Stimulated activated memory B cell treated with anti-CD40 and anti-IgM and Interleukin-4, amounts not matched to agents 10 μg/mL and 1 μg/mL and 100 μg/mL, for 72 hours (primary cell): Measurements from ENCODE around the gene MAP3K7.

Experiments used
- ATAC-seq: fragments of 150-1000 bp; cut with Tn5 transposase; 2 replicates; pipeline ENCODE4 v1.10.0; 2021
- H3K27ac Mint-ChIP-seq: one replicate; pipeline ENCODE4 v1.8.0; 2022; ENCODE audit warnings: mild to moderate bottlenecking, mixed read lengths
- H3K27me3 Mint-ChIP-seq: one replicate; pipeline ENCODE4 v1.8.0; 2022; ENCODE audit warnings: mixed read lengths
- H3K36me3 Mint-ChIP-seq: one replicate; pipeline ENCODE4 v1.8.0; 2022; ENCODE audit warnings: mixed read lengths
- H3K4me1 Mint-ChIP-seq: one replicate; pipeline ENCODE4 v1.8.0; 2022; ENCODE audit warnings: mixed read lengths
- H3K4me3 Mint-ChIP-seq: one replicate; pipeline ENCODE4 v1.8.0; 2022; ENCODE audit warnings: mild to moderate bottlenecking, moderate library complexity, mixed read lengths
- H3K9me3 Mint-ChIP-seq: one replicate; pipeline ENCODE4 v1.8.0; 2022; ENCODE audit warnings: mixed read lengths

MAP3K7 gene

DNA sequence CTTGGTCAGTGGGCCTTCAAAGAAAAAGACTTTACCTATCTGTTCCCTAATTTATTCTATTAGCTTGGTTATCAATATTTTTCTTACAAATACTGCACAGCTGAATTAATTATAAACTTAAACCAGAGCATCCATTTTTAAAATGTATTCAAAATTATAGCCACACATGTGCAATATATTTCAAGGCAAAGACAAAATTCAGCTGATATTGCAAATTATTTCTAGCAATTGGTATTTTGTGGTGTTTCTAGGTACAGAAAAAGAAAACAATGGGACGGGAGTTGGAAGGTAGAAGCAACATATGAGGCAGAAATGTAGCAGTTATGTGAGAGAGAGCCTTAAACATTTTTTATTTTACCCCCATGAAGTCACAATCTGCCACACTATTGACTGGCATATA, 64.9 kb downstream of the MAP3K7 start:
- no peaks in the 10 kb centered on the region for H3K27me3 Mint-ChIP-seq
- H3K4me1 Mint-ChIP-seq: no peaks in the 10 kb centered on the region
- peaks cover 43% of the 10 kb centered on the region for H3K36me3 Mint-ChIP-seq
- no peak overlapping the region for H3K4me3 Mint-ChIP-seq
- no peak for ATAC-seq
- no peaks in the 10 kb centered on the region for H3K9me3 Mint-ChIP-seq
- no peak overlapping the region for H3K27ac Mint-ChIP-seq

DNA sequence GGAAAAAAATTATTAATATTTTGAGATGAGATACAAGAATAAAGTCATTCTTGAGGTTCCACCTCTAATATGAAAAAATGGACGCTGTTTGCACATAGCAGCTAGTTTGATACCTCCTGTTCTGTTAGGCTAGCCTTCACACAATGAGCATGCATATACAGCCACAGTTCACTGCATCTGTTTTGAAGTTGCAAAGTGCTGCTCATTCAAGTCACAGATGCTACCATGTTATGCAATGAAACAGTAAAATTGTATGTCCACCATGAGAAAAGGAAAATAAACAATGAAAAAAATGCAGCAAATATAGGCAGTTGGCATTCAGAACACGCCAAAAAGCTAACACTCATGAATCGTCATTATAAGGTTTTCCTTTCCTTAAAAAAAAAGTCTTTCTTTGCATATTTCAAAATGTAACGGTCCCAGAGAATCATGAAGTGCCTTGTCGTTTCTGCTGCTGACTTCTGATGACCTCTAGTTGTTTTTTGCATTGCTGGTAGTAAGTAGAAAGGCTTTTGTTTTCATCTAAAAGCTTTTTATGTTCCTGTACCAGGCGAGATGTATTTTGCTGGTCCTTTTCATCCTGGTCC, 70.7 kb downstream of the MAP3K7 start:
- no peak for ATAC-seq
- no peak overlapping the region for H3K4me3 Mint-ChIP-seq
- H3K9me3 Mint-ChIP-seq: no peaks in the 10 kb centered on the region
- no peaks in the 10 kb centered on the region for H3K27me3 Mint-ChIP-seq
- no peak overlapping the region for H3K27ac Mint-ChIP-seq
- H3K4me1 Mint-ChIP-seq: no peaks in the 10 kb centered on the region
- H3K36me3 Mint-ChIP-seq: peaks cover 56% of the 10 kb centered on the region

DNA sequence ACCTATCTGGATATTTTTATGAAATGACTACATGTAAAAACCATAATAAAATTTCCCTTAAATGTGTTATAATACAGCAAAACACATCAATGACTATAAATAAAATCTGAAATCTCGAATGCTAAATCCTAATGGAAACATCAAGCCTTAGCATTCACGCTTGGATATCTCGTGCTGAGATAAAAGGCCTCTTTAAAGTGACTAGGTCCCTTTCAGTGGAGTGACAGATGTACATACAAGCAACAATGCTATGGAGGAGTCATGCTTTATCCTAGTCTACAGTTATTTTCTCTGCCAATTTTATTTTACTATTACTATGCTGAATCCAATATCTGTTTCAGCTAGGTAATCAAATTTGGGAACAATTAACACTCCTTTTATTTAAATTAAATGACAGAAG, 72.4 kb downstream of the MAP3K7 start:
- H3K27ac Mint-ChIP-seq: no peak overlapping the region
- peaks cover 48% of the 10 kb centered on the region for H3K36me3 Mint-ChIP-seq
- no peaks in the 10 kb centered on the region for H3K27me3 Mint-ChIP-seq

DNA sequence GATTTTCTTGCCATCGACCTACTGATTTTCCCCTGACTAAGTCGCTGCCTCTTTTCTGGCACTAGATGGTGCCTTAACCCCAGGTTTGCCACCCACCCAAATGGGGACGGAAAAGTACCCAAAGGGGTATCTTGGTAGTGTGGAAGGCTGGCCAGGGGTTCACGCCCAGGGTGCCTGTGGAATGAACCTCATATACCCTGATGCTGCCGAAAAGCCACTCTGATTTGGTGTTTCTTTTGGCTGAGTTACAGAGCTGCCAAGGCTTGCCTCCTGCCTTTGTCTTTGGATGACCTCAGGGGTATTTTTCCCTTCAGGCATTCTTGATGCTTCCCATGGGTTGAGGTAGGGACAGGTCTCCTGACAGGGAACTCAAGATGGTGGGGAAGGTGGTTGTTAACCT, 78.1 kb downstream of the MAP3K7 start:
- Mint-ChIP-seq H3K4me3 (no peak overlapping the region), H3K27ac (no peak overlapping the region), H3K27me3 (no peaks in the 10 kb centered on the region), H3K9me3 (peaks cover 11% of the 10 kb centered on the region), H3K36me3 (peaks cover 31% of the 10 kb centered on the region), H3K4me1 (no peaks in the 10 kb centered on the region)
- no peak for ATAC-seq

More for the DNA sequence above, 72.4 kb downstream of the MAP3K7 start:
- no peak for ATAC-seq
- no peak overlapping the region for H3K4me3 Mint-ChIP-seq
- no peaks in the 10 kb centered on the region for H3K9me3 Mint-ChIP-seq
- no peaks in the 10 kb centered on the region for H3K4me1 Mint-ChIP-seq

DNA sequence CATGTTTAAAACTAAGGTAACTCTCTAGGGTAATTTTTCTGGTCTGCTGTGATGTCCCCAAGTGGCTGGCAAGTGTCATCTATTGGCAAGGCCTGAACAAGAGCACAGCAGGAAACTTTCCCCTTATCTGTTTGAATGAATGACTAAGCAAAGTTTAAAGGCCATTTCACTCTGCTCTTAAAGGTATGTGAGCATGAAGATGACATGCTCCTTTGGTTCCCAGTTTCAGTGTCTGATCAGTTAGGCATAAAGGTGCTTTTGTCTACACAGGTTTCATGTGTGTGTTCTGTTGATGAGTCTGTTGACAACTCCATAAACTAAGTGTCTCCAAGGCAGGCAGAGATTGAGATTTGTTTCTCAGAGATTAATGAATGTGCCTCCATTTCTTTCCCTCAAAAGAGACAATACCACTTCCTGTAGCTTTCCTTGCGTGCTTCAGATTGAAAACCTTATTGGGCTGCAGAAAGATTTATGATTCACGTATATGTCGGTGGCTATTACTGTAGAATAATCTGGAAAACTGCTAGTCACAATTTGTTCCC, 83.9 kb downstream of the MAP3K7 start:
- H3K27ac Mint-ChIP-seq: no peak overlapping the region
- H3K9me3 Mint-ChIP-seq: no peaks in the 10 kb centered on the region
- peak; percentile 69 for ATAC-seq
- no peaks in the 10 kb centered on the region for H3K4me1 Mint-ChIP-seq
- H3K27me3 Mint-ChIP-seq: no peaks in the 10 kb centered on the region
- H3K36me3 Mint-ChIP-seq: peaks cover under 1% of the 10 kb centered on the region
- no peak overlapping the region for H3K4me3 Mint-ChIP-seq

DNA sequence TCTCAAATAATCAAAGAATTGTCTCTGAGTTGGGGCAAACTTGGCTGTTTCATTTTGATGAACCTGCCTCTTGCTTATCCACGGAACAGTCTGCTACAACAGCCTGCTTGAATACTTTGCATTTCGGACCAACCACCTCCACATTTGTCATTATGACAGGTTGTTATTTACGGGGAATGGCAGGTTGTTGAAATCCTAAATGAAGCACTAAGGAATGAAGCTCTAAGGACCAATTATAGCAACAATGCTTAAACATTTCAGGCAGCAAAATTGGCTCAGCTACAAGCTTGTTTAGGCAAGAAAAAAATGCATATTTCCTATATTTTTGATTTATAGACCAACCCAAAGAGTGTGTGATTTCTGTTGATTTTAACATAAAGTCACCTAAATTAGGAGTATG, 84.5 kb downstream of the MAP3K7 start:
- H3K27ac Mint-ChIP-seq: no peak overlapping the region
- H3K9me3 Mint-ChIP-seq: no peaks in the 10 kb centered on the region
- no peaks in the 10 kb centered on the region for H3K27me3 Mint-ChIP-seq
- H3K4me1 Mint-ChIP-seq: no peaks in the 10 kb centered on the region
- H3K36me3 Mint-ChIP-seq: no peaks in the 10 kb centered on the region
- no peak overlapping the region for H3K4me3 Mint-ChIP-seq
- ATAC-seq: no peak

DNA sequence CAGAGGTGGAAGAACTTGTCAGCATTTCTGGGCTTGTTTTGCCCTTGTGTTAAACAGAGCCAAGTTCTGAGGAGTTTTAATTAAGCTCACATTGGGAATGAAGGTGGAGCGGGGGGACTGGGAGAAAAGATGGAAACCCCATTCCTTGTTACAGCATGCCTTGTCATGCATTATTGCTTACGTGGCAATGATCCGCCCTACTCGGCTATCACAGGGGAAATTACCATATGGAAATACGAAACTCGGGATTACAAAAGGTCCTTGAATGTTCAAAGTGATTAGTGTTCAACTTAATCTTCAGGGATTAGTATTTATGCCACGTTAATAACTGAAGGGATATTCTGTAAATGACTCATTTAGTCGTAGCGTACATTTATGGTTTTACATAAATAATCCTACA, 86.4 kb downstream of the MAP3K7 start:
- no peaks in the 10 kb centered on the region for H3K36me3 Mint-ChIP-seq
- no peak overlapping the region for H3K4me3 Mint-ChIP-seq
- H3K27me3 Mint-ChIP-seq: peaks cover under 1% of the 10 kb centered on the region
- H3K4me1 Mint-ChIP-seq: no peaks in the 10 kb centered on the region
- no peaks in the 10 kb centered on the region for H3K9me3 Mint-ChIP-seq
- no peak overlapping the region for H3K27ac Mint-ChIP-seq
- ATAC-seq: no peak

DNA sequence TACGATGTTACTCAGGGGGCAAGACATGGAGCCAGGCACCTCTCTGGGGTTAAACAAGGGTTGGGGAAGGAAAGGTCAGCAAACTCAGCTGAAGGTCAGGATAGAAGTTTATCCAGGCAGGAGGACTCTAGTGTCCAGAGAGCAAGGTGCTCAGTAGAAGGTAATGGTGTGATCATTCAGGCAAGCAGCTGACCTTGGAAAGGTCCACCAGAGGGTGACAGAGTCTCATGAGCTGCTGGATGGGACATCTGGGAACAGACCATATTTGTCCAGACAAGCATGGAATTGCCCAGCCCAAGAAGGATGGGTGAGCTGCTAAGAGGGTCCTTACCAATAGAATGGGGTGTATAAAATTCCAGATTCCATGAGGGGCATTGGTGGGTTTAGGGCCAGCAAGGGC, 89.5 kb downstream of the MAP3K7 start:
- peaks cover 31% of the 10 kb centered on the region for H3K27me3 Mint-ChIP-seq
- no peak overlapping the region for H3K27ac Mint-ChIP-seq
- H3K36me3 Mint-ChIP-seq: no peaks in the 10 kb centered on the region
- ATAC-seq: no peak
- H3K4me3 Mint-ChIP-seq: no peak overlapping the region
- H3K4me1 Mint-ChIP-seq: peaks cover 6% of the 10 kb centered on the region
- no peaks in the 10 kb centered on the region for H3K9me3 Mint-ChIP-seq

DNA sequence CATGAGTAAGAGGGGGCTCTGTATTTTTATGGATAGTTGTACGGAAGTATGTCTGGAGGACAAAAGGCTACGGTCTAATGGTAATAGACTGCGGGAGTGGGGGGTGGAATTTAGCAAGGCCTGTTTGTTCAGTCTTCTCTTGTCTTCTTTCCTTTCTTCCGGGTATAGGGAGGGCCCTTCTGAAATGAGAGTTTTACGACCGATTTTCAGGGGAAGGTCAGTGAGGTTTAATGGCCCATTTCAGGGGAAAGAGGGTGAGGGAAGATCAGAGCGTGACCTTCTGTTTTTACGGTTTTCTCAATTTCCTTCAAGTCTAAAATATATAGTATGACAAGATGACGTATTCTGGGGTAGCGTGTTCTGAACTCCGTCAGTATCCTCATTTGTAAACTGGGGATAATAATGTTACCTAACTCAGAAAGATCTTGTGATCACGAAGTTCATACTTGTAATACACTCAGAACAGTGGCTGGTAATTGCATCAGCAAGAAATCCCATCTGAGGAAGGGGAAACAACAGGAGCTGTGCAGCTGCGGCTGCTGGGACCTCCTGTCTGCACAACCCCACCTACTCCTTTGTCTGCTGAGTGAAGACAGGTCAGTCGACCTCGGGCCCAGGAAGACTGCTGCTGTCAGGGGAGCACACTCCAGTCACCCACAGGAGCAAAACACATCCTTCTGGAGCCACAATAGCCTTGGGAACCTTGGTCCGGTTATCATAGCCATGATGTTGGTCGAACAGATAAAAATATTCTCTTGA, 90.4 kb downstream of the MAP3K7 start:
- Mint-ChIP-seq H3K27ac (no peak overlapping the region), H3K27me3 (peaks cover 39% of the 10 kb centered on the region), H3K9me3 (no peaks in the 10 kb centered on the region), H3K36me3 (no peaks in the 10 kb centered on the region), H3K4me1 (peaks cover 6% of the 10 kb centered on the region), H3K4me3 (no peak overlapping the region)
- ATAC-seq: no peak

DNA sequence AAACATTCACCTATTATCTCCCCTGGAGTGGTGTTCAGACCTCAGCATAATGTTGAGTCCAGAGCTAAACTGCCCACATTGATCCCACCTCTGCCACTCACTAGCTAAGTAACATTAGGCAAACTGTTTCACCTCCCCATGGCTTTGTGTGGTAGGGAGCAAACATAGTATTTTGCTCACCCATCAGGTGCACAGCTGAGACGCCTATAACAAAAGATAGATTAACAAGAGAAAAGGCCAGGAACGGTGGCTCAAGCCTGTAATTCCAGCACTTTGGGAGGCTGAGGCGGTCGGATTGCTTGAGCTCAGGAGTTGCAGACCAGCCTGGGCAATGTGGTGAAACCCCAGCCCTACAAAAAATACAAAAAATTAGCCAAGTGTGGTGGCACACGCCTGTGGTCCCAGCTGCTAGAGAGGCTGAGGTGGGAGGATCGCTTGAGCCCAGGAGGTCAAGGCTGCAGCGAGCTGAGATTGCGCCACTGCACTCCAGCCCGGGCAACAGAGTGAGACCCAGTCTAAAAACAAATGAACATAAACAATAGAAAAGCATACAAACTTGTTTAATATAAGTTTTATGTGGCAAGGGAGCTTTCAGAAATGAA, 91.6 kb downstream of the MAP3K7 start:
- Mint-ChIP-seq H3K27me3 (peaks cover 39% of the 10 kb centered on the region), H3K36me3 (no peaks in the 10 kb centered on the region), H3K9me3 (no peaks in the 10 kb centered on the region), H3K27ac (no peak overlapping the region), H3K4me1 (peaks cover 6% of the 10 kb centered on the region), H3K4me3 (no peak overlapping the region)
- no peak for ATAC-seq

DNA sequence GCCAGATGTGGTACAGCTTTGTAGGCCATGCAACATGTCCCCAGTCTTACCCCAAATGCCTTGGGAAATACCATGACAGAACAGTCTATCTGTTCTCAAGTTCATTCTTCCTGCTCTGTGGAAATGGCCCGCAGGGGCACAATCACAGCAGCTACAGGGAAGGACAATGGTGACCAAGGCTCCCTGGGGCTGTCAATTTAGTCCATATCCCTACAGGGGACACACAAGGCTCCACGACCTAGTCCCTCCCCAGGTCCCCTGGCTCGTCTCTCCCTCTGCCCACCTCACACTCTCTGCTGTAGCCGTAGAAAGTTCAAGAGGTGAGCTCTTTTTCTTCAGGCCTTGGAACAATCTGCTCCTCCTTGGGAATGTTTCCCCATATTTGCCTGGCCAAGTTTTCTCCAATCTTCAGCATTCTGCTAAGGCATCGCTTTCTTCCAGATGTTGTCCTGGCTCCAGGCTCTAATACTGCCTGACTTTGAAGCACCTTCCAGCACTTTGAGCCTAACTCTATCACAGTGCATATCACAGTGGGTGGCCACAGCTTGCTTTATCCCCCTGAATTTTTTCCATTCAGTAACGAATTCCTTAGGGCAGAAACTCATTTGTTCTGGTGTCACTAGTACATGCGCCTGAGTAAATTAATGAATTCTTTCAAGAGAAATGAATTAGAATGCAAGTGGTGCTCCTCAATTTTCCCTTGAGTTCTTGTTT, 92.6 kb downstream of the MAP3K7 start:
- no peaks in the 10 kb centered on the region for H3K36me3 Mint-ChIP-seq
- H3K27ac Mint-ChIP-seq: no peak overlapping the region
- no peak overlapping the region for H3K4me3 Mint-ChIP-seq
- no peaks in the 10 kb centered on the region for H3K9me3 Mint-ChIP-seq
- ATAC-seq: no peak
- H3K4me1 Mint-ChIP-seq: peaks cover 6% of the 10 kb centered on the region
- H3K27me3 Mint-ChIP-seq: peaks cover 39% of the 10 kb centered on the region

DNA sequence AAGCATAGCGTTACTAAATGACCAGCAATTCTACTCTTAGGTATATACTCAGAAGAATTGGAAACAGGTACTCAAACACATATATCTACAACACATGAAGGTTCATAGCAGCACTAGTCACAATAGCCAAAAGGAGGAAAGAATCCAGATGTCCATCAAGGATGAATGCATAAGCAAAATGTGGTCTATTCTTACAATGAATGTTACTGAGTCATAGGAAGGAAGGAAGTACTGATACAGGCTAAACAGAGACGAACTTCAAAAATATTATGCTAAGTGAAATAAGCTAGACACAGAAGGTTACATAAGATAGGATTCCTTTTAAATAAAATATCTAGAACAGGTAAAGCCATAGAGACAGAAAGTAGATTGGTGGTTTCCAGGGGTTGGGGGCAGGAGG, 93.5 kb downstream of the MAP3K7 start:
- Mint-ChIP-seq H3K27me3 (peaks cover 39% of the 10 kb centered on the region), H3K4me3 (no peak overlapping the region), H3K27ac (no peak overlapping the region), H3K9me3 (no peaks in the 10 kb centered on the region), H3K36me3 (no peaks in the 10 kb centered on the region), H3K4me1 (peaks cover 6% of the 10 kb centered on the region)
- no peak for ATAC-seq

DNA sequence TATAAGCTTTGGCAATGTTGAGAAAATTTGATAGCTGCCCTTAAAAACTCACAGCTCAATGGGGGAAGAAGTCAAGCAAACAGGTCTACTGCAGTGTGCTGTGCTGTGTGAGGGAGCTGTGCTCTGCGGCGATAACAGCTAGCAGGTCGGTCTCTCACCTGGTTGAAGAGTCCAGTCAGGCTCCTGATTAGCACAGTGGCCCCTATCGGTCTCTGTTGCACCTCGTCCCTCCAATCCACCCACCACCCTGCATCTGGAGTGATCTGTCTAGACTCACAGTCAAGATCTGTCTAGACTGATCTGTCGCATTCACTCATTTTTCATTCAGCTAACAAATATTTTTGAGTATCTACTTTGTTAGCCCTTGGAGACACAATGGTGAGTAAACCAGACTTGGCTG, 94.1 kb downstream of the MAP3K7 start:
- Mint-ChIP-seq H3K36me3 (no peaks in the 10 kb centered on the region), H3K27ac (no peak overlapping the region), H3K9me3 (no peaks in the 10 kb centered on the region), H3K4me3 (no peak overlapping the region), H3K4me1 (peaks cover 6% of the 10 kb centered on the region), H3K27me3 (peaks cover 39% of the 10 kb centered on the region)
- no peak for ATAC-seq

DNA sequence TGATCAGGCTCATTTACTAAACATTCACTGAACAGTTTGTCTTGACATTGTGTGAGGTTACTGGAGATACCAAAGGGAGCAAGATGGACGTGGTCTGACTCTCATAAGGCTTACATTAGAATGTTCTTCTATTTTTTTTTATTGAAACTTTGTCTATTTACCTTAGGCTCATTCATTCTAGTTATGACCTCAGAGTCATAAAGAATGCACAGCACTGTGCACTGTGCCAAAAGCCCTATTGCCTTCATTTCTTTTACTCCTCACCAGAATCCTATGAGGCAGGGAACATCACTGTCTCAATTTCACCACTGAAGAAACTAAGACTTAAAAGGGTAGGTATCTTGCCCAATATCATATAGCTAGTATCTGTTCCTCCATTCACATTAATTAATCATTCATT, 94.5 kb downstream of the MAP3K7 start:
- Mint-ChIP-seq H3K27me3 (peaks cover 39% of the 10 kb centered on the region), H3K27ac (no peak overlapping the region), H3K36me3 (no peaks in the 10 kb centered on the region), H3K4me3 (no peak overlapping the region), H3K9me3 (no peaks in the 10 kb centered on the region), H3K4me1 (peaks cover 6% of the 10 kb centered on the region)
- no peak for ATAC-seq

DNA sequence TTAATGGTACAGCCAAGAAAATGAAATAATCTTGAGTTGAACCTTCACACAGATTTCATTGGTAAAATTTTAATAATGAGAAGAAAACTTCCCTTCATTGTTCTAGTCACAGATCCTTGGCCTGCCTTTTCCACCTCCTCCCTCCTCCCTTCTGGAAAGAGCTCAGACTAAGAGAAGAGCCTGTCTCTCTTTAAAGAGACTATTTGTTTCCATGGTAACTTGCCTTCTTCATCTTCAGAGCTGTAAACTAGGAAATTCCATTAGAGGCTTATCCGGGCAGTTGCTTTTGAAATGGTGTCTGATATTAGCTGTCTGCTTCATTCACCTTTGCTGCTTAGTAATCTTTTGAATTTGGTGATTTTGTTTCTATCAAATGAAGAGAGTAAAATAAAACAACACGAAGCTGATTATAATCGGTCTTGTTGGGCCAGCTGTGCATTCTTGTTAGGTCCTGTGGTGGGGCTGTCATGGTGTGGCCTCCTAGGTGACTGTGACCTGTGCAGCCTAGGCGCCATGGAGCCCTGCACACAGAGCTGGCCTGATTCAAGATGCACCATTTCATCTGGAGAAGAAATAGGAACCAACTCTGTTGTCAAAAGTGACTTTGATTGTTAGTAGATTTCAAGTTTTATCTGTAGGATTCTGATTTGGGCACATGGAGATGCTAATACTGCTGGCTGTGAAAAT, 96.7 kb downstream of the MAP3K7 start:
- ATAC-seq: no peak
- Mint-ChIP-seq H3K4me1 (peaks cover 13% of the 10 kb centered on the region), H3K36me3 (peaks cover 6% of the 10 kb centered on the region), H3K27ac (no peak overlapping the region), H3K4me3 (no peak overlapping the region), H3K9me3 (peaks cover 6% of the 10 kb centered on the region), H3K27me3 (peaks cover 35% of the 10 kb centered on the region)
